ENCODE measurements around the gene PPM1J.

The PPM1J gene

DNA sequence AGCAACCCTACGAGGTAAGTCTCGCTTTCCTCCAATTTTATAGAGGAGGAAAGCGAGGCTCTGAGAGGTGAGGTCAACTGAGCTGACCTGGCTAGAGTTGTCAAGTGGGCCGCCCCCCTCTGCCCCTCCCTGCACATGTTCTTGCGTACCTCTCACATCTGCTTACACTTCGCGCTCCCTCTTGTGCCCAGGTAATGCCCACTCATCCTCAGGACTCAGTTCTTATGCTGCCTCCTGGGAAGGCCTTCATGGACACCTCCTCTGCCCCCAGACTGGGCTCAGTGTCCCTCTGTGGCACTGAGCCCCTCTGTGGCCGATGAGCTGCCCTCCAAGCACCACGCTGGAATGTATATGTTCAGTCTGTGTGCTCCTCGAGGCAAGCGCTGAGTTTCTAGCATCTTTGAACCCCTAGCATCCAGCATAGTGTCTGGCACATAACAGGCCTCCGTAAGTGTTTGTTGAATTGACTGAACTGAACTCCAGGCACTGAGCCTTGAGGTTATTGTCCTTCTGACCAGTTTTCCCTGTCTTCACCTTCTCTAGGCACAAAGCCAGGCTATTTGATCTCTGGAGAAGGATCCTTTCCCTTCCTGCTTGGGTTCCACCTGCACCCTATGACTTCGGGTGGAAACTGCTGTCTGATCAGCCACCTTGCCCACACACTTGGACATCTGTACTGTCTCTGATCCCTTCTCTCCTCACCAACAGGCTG, 27.2 kb downstream of the PPM1J start:
- DNase-seq: no peak

DNA sequence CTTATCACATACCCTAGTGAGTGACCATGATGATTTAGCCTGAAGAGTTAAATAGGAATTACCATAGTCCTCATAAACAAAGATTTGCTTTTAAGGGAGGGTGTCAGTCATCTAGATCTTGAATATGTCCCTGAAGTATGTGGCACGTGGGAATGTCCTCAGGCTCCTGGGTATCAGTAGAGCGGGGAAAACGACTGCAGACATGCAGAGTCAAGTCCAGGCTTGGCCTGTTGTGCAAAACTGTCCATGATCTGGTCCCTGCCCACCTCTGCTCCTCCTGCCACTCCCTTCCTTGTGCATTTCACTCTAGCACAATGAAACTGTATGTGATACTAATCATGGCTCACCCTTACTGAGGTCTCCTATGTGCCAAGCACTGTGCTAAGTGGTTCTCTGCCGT, 27.8 kb downstream of the PPM1J start:
- DNase-seq: no peak

DNA sequence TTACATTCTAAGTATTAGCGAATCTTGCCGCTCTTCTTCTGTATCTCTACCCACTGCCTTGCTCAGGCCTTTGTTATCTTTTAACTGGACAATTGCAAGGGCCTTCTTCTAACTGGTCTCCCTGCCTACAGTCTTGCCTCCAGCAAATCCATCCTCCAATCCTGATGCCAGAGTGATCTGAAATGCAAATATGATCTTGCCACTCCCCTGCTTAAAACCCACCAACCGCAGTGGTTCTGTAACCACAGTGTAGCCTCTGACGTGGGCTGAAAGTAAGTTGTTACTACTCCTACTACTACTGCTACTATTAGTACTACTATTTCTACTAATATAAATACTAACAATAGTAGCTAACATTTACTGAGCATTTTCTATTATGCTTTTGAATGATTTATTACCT, 28.3 kb downstream of the PPM1J start:
- no peak for DNase-seq

DNA sequence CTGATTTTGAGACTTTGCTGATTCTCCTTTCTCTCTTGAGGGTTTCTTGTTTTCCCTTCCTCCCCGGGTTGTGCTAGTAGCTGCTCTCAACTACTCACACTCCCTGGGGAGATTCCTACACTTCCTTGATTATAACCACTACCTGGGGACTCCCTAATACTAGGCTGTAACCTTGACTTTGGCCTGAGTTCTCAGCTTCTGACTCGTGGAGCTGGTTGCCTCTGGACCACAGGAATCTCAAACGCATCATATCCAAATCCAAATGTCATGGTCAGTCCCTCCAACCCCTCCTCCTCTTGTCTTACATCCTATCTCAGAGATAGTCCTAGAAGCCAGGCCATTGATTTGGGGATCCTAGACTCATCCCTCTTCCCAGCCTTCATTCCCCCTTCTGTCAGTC, 28.7 kb downstream of the PPM1J start:
- no peak for DNase-seq

DNA sequence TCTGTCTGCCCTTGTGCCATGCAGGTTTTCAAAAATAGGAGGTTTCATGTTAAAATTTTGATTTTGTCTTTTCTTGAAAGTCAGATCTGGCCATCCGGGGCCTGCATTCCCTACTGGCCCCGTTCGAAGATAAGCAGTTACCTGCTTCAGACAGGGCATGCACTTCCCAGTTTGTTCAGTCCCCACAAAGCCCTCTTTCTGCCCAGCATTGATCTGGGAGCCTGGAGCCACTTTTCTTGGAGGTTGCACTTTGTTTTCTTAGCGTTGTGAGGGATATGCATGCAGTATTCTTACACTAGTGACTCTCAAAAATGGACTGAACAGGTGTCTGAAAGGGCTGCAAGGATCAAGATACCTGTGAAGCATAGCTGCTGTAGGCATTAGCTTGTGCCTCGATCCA, 29.2 kb downstream of the PPM1J start:
- no peak for DNase-seq

DNA sequence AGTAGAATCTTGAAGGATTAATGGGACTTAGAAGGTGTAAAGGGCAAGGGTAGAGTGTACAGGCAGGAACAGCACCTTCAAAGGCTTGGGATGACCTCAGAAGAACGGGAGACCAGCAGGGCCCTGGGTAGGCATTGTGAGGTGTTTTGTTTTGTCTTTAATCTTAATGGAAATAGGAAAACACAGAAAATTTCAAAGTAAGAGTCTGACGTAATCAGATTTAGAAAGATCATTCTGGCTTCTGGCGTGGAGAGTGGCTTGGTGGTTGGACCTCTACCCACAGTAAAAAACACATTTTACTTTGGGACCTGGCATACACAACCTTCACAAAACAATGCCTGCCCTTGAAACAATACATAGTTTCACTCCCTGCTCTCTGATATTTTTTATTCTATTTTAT, 36.5 kb downstream of the PPM1J start:
- DNase-seq: no peak

DNA sequence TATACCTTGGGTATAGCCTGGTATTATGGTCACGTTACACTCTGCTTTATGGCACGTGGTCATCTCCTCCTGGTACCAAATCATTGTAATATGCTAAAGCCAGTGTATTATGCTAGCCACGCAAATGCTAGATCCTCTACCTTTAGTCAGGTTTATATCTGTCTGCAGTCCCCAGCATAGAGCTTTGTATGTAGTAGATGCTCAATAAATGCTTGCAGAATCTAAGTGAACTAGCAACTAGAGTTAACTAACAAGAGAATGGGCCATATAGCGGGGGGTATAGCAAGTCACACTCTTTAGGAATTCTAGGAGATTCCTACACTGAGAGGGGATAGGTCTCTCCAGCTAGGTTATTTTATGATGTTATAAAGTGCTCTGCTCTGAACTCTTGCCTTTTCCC, 37.6 kb downstream of the PPM1J start:
- DNase-seq: no peak

DNA sequence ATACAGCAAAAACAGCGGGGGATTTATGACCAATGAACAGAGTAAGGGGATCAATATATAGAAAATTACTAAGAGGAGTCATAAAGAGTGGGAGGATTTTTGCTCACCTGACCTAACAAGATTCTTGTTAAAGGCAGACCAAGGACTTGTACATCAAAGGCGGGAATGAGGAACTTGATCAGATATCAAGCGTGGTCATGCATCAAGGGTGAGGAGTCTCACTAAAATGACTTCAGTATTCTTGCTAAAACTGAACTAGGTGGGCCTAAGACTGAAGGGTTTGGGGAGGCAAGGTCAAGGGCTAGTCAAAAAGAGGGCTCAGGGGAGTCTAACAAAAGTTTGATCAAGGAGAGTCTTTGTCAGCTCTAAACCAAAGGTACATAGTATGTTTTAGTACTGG, 38.6 kb downstream of the PPM1J start:
- no peak for DNase-seq

DNA sequence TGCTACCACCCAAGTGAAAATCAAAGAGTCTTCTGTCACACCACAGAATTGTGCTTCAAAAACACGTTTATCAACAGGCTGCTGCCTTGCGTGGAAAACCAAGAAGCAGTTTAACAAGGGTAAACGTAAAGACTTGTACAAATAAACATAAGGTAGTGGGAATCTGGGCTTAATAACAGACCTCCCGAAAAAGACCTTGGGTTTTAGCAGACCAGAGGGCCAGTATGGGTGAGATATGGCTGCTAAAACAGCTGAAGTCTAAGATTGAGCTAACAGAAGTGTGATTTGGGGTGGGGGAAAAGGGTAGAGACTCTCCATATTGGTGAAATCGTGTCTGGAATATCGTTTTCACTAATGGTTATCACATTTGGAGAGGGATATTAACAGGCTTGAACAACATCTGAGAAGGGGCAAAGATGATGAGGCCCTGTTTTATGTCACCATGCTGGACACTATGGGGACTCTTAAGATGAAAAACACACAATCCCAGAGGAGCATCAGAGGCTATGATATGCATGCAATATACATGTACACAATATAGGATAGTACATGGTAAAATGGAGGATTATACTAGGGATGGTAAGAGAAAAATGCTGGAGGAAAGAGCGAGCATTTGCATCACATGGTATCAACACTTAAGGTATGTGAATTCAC, 39.3 kb downstream of the PPM1J start:
- DNase-seq: no peak

DNA sequence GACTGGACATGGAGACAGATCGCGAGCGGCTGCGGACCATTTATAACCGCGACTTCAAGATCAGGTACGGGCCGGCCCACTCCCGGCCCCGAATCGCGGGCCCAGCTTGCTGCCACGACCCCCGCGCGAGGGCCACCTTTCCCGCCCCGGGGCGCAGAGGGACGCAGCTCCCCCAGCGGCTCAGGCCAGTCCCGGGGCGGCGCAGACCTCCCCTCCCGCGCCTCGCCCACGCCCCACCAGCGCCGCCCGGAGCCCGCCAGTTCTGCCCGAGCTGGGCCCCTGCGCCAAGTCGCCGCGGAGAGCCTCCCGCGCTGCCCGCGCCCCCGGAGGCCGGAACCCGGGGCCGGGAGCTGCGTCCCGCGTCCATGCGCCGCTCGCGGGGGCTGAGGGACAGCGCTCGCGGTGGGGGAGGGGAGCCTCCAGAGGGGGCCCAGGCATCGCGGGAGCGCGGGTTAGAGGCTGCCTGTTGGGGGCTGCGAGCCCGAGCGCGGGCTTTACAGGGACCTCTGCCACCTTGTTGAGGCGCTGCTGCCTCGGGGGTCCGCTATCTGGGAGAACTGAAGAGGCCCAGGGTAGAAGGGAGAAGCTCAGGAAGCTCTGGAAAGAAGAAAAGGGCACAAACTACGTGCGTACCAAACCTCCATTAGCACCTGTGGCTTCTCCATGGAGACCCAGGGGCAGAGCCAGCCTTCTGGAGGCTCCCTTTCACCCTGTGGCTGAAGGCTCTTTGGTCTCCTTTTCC, 40.0 kb downstream of the PPM1J start:
- peak; percentile 9 for DNase-seq

DNA sequence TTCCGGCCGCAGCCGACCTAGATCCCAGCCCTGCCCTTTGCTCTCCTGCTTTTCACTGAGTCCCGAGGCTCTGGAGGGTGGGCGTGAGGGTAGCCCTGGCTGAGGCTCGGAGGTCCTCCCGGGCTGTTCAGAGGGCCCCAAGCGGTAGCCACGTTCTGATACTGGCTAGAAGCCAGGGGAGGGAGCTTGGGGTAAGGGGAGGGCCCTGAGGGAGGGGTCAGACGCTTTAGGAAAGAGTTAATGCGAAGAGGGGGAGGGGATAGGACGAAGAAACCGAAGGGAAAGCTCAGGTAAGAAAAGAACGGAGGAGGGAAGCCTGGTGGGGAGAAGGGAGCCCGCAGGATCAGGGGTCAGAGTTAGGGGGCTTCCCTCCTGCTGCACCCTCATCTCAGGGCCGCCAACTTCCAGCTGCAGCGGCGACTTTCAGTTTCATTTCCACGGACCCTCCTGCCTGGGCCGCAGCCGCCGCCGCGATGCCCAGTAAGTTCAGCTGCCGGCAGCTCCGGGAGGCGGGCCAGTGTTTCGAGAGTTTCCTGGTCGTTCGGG, 40.6 kb downstream of the PPM1J start, which contains the start of gene MOV10:
TSS of gene MOV10 (plus strand) at position 220 of the 546 bp plus-strand sequence. CDS start at position 474, 254 bp downstream.
- peak; percentile 21 for DNase-seq

DNA sequence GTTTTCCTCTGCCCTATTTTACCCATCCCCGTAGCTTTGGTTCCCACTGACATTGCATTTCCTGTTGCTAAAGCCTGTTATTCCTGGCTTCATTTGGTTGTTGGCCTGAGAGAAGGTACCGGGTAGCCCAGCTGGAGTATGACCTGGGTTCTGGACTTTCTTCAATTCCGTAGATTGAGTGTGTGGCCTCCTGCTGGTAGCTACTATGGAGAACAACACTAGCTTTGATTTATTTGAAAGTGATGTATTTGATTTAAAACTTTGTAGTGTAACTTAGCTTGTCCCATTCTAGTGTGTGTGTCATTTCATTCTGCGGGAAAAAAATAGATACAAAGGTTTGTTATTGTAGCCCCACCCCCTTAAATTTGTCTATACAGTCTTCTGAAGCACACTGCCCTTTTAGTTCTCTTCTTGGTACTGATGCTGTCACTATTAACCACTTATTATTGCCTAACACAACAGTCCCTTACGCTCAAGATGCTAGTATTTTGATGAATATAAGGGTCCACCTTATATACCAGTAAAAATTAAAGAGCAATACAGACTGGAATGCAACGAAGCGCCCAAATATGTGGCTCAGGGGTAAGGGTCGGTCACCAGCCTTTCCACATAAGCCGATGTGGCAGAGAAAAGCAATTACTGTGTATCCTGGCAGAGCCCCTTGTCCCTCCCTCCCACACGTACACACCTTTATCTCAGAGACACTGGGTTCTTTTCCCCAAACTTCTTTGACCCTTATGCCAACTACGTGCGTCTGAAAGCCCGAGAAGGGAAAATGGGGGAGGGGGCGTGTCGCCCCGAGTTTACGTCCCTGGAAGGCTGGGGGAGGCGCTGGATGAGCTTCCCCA, 41.3 kb downstream of the PPM1J start:
- DNase-seq: no peak

DNA sequence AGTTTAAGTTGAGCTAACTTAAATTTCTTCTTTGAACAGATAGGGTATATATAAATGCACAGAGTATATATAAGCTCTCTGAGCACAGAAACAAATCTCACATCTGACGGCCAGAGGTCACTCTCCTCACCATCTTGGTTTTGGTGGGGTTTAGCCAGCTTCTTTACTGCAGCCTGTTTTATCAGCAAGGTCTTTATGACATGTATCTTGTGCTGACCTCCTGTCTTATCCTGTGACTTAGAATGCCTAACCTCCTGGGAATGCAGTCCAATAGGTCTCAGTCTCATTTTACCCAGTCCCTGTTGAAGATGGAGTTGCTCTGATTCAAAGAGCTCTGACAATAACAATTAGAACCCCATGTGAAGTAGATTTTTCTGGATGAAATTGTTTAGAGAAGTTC, 42.3 kb downstream of the PPM1J start:
- DNase-seq: no peak

DNA sequence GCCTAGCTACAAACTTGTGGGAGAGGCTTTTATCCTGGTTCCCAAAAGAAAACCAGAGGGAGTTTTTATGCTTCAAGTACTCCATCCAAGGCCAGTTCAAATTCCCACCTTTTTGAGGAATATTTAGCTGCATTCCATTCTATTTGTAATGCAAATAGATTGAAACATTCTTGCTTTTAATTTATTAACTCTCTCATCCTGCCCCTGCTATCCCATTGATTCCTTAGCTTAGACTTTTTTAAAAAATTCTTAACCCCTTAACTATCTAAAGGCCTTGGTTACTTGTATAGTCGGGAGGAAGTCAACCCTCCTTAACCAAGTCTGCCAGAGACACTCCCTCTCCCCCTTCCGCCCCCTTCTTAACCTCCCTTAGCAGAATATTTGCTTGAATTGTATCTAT, 43.1 kb downstream of the PPM1J start:
- no peak for DNase-seq

DNA sequence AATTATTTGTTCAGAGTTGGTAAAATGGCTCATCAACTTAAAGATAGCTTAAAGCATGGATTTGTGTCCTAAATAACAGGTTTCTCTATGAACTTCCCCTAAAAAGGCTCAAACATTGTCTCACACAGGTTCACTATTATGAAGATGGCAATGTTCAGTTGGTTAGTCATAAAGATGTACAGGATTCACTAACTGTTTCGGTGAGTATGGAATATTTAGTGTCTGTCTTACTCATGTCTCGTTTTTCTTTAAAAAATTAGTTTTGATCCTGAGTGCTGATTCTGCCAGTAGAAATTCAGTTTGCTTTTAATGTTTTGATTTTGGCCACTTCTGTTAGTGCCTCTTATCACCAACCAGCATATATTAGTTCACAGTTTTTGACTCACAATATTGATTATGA, 48.2 kb downstream of the PPM1J start:
- no peak for DNase-seq

DNA sequence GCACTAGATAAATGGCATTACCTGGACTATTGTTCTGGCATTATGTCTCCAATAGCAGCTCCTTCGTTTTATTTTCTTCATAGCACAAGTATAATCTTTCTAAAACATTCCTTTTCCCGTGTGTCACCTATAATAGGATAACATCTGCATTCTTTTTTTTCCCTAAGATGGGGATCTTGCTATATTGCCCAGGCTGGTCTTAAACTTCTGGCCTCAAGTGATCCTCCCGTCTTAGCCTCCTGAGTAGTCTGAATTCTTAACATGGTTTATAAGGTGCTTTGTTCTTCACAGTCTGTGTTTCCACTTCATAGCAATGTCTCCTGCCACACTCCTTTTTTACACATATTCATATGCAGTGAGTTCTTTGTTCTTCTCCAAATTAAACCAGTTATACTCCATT, 49.3 kb downstream of the PPM1J start:
- no peak for DNase-seq

All from effector CD8-positive, alpha-beta T cell (primary cell).